ENCODE results near the gene SH3RF1. TPM values are rescaled to one million over a fixed set of nuclear protein-coding genes. Genes with fewer than 3 reads are reported as not detected.

The SH3RF1 gene
- total RNA-seq, 3 donors from 2014 or later (not counting 1 experiment from before 2014, with no cell fraction given), result 0.54 to 2.4 (median 1.6) TPM

DNA sequence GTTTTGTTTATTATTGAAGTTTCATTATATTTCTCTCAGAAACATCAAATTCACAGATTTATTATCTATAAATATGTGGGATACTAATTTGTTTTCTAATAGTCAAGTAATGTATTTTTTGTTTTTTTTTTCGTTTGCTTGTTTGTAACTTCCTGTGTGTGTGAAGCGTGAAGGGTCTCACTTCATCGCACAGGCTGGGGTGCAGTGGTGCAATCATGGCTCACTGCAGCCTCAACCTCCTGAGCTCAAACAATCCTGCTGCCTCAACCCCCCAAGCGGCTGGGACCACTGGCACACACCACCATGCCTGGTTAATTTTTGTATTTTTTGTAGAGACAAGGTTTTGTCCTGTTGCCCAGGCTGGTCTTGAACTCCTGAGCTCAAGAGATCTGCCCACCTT lies 55.1 kb downstream of the SH3RF1 start:
- H3K9me3 Mint-ChIP-seq, result no peaks in the 10 kb centered on the region
- H3K36me3 ChIP-seq (ENCODE audit: control insufficient read depth, insufficient read depth, low read length), result no peaks in the 10 kb centered on the region
- H3K4me3 Mint-ChIP-seq, result no peak overlapping the region
- intact Hi-C loops (cut with micrococcal nuclease), result no loop called here
- no peaks in the 10 kb centered on the region for H3K27me3 ChIP-seq (ENCODE audit: control insufficient read depth, insufficient read depth, low read length)
- TF ChIP-seq, protein P1, sequence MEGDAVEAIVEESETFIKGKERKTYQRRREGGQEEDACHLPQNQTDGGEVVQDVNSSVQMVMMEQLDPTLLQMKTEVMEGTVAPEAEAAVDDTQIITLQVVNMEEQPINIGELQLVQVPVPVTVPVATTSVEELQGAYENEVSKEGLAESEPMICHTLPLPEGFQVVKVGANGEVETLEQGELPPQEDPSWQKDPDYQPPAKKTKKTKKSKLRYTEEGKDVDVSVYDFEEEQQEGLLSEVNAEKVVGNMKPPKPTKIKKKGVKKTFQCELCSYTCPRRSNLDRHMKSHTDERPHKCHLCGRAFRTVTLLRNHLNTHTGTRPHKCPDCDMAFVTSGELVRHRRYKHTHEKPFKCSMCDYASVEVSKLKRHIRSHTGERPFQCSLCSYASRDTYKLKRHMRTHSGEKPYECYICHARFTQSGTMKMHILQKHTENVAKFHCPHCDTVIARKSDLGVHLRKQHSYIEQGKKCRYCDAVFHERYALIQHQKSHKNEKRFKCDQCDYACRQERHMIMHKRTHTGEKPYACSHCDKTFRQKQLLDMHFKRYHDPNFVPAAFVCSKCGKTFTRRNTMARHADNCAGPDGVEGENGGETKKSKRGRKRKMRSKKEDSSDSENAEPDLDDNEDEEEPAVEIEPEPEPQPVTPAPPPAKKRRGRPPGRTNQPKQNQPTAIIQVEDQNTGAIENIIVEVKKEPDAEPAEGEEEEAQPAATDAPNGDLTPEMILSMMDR (IDR thresholded peaks at IDR 0.05), result no peak
- no peak overlapping the region for H3K4me3 ChIP-seq (ENCODE audit: low read length)
- peaks cover 8% of the 10 kb centered on the region for H3K36me3 Mint-ChIP-seq
- DNase-seq, result no peak
- no peak overlapping the region for H3K27ac Mint-ChIP-seq
- no peaks in the 10 kb centered on the region for H3K9me3 ChIP-seq (ENCODE audit: control insufficient read depth, insufficient read depth, low read length)
- no peak for ATAC-seq
- H3K27ac ChIP-seq (ENCODE audit: low read length), result no peak overlapping the region
- WGBS (ENCODE audit: insufficient coverage), result 35% methylated on average over 3 of the region's 4 CpGs
- H3K4me1 Mint-ChIP-seq, result peaks cover 5% of the 10 kb centered on the region in 2 donors
- peaks cover 0 to 7% of the 10 kb centered on the region in 2 donors for H3K27me3 Mint-ChIP-seq (ENCODE audit: low read depth in 2 of 2)
- H3K4me1 ChIP-seq (ENCODE audit: control insufficient read depth, insufficient read depth, low read length), result no peaks in the 10 kb centered on the region

DNA sequence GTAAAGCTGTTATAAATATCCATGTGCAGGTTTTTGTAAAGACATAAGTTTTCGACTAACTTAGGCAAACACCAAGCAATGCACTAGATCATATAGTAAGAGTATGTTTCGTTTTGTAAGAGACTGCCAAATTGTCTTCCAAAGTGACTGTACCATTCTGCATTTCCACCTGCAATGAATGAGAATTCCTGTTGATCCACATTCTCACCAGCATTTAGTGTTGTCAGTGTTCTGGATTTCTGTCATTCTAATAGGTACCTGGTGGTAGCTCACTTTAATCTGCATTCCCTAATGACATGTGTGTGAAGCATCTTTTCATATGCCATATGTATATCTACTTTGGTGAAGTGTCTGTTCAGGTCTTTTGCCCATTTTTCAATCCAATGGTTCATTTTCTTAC lies 57.8 kb downstream of the SH3RF1 start:
- Histone ChIP-seq H3K27ac (ENCODE audit: low read length) (no peak overlapping the region), H3K9me3 (ENCODE audit: control insufficient read depth, insufficient read depth, low read length) (no peaks in the 10 kb centered on the region), H3K4me3 (ENCODE audit: low read length) (no peak overlapping the region), H3K36me3 (ENCODE audit: control insufficient read depth, insufficient read depth, low read length) (no peaks in the 10 kb centered on the region), H3K27me3 (ENCODE audit: control insufficient read depth, insufficient read depth, low read length) (no peaks in the 10 kb centered on the region), H3K4me1 (ENCODE audit: control insufficient read depth, insufficient read depth, low read length) (no peaks in the 10 kb centered on the region)
- ATAC-seq, result no peak
- H3K27me3 Mint-ChIP-seq (ENCODE audit: low read depth in 2 of 2), result peaks cover 0 to 7% of the 10 kb centered on the region in 2 donors
- H3K36me3 Mint-ChIP-seq, result peaks cover 8% of the 10 kb centered on the region
- DNase-seq, result no peak
- H3K4me1 Mint-ChIP-seq, result peaks cover 5% of the 10 kb centered on the region in 2 donors
- H3K27ac Mint-ChIP-seq, result no peak overlapping the region
- no peak overlapping the region for H3K4me3 Mint-ChIP-seq
- TF ChIP-seq, protein P1 (IDR thresholded peaks at IDR 0.05), result no peak
- no peaks in the 10 kb centered on the region for H3K9me3 Mint-ChIP-seq
- intact Hi-C loops (cut with micrococcal nuclease), result no loop called here
- 79% methylated on average over 2 of the region's 2 CpGs for WGBS (ENCODE audit: insufficient coverage)

DNA sequence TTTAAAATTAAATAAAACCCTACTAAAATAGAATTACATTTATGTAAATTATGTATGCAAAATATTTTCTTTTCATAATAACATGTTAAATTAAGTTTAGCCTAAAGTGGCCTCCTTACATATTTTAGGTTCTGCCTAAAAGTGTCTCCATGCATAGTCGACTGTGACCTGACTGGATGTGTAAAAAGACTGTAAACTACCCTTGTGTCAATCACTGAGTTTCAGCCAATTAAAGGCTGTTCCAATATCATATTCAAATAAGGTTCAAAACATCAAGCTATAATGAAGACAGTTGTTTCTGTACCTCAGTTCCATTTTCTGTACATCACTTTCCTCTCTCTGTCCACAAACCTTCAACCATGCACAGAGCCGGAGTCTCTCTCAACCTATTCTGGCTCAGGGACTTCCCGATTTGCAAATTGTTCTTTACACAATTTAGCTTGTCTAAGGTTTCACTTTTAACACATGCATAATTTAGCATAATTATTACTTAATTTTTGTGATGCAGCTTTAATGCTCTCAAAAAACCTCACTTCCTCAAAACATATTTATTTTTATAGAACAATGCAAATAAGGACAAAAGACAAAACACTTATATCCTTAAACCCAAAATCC lies 60.1 kb downstream of the SH3RF1 start:
- Mint-ChIP-seq H3K27ac (no peak overlapping the region), H3K4me3 (no peak overlapping the region), H3K36me3 (peaks cover 8% of the 10 kb centered on the region), H3K4me1 (peaks cover 5% of the 10 kb centered on the region in 2 donors), H3K27me3 (ENCODE audit: low read depth in 2 of 2) (peaks cover 0 to 7% of the 10 kb centered on the region in 2 donors), H3K9me3 (no peaks in the 10 kb centered on the region)
- WGBS (ENCODE audit: insufficient coverage), result 72% methylated on average over 3 of the region's 3 CpGs
- TF ChIP-seq, protein P1 (IDR thresholded peaks at IDR 0.05), result no peak
- Histone ChIP-seq H3K36me3 (ENCODE audit: control insufficient read depth, insufficient read depth, low read length) (no peaks in the 10 kb centered on the region), H3K27me3 (ENCODE audit: control insufficient read depth, insufficient read depth, low read length) (no peaks in the 10 kb centered on the region), H3K4me1 (ENCODE audit: control insufficient read depth, insufficient read depth, low read length) (no peaks in the 10 kb centered on the region), H3K4me3 (ENCODE audit: low read length) (no peak overlapping the region), H3K27ac (ENCODE audit: low read length) (peak overlapping the region; percentile 24), H3K9me3 (ENCODE audit: control insufficient read depth, insufficient read depth, low read length) (no peaks in the 10 kb centered on the region)
- intact Hi-C loops (cut with micrococcal nuclease), result no loop called here
- ATAC-seq (no peak), DNase-seq (no peak)

DNA sequence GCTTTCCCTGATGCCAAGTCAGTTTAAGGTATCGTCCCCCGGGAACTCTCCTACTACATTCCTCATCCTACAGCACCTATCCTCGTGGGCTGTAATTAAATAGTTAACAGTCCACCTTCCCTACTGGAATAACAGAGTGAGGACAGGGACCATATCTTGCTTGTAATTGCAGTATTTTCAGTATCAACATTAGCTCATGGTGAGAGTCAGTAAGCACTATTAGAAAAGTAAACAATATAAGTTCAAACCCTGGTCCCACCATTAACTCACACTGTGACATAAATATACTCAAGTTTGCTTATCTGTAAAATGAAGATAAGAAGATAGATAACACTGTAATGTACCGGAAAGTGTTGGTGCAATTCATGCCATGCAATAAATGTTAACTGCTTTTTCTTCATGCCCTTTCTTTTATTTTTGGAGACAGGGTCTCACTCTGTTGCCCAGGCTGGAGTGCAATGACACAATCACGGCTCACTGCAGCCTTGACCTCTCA lies 61.3 kb downstream of the SH3RF1 start:
- Histone ChIP-seq H3K4me1 (ENCODE audit: control insufficient read depth, insufficient read depth, low read length) (no peaks in the 10 kb centered on the region), H3K4me3 (ENCODE audit: low read length) (no peak overlapping the region), H3K27me3 (ENCODE audit: control insufficient read depth, insufficient read depth, low read length) (no peaks in the 10 kb centered on the region), H3K36me3 (ENCODE audit: control insufficient read depth, insufficient read depth, low read length) (no peaks in the 10 kb centered on the region), H3K27ac (ENCODE audit: low read length) (no peak overlapping the region), H3K9me3 (ENCODE audit: control insufficient read depth, insufficient read depth, low read length) (no peaks in the 10 kb centered on the region)
- TF ChIP-seq, protein P1 (IDR thresholded peaks at IDR 0.05), result no peak
- no peak for ATAC-seq
- peaks cover 0 to 6% of the 10 kb centered on the region in 2 donors for H3K27me3 Mint-ChIP-seq (ENCODE audit: low read depth in 2 of 2)
- no peak overlapping the region for H3K27ac Mint-ChIP-seq
- H3K9me3 Mint-ChIP-seq, result no peaks in the 10 kb centered on the region
- 91% methylated on average over 5 of the region's 5 CpGs for WGBS (ENCODE audit: insufficient coverage)
- DNase-seq, result no peak
- H3K4me1 Mint-ChIP-seq, result no peaks in the 10 kb centered on the region
- no peak overlapping the region for H3K4me3 Mint-ChIP-seq
- intact Hi-C loops (cut with micrococcal nuclease), result no loop called here
- H3K36me3 Mint-ChIP-seq, result peaks cover 8% of the 10 kb centered on the region
